GM18508 (cell line): ENCODE results near the gene LARP7.

Source experiments
- ATAC-seq: cut with Tn5 transposase; IDR thresholded peaks from one replicate; pipeline ENCODE4 v1.9.1; 2021; ENCODE audit warnings: moderate number of reproducible peaks; ENCODE audit not compliant: insufficient read depth, unreplicated experiment

The LARP7 gene

GRCh38 chr4:112706840-112707207, 69.9 kb downstream of the LARP7 start:
- ATAC-seq, result no peak
